MCF 10A (cell line): ENCODE data around the gene FAM13A. TPM values are rescaled to one million over a fixed set of nuclear protein-coding genes. Genes with fewer than 3 reads are reported as not detected.

Source experiments
- BruUV-seq: library from RNA; stranded (reverse); fragments of 400-500 nt; replicated peaks from 2 replicates; lab custom pipeline; 2021; lab: Mats Ljungman, UMichigan
- CTCF ChIA-PET: fragments of 300-600 bp; sonication (Branson Sonifier 250); formaldehyde crosslinking; extraction: SDS; loops from one replicate; lab custom pipeline; 2021; ENCODE audit warnings: antibody characterized with exemption, inconsistent platforms; lab: Yijun Ruan, JAX
- POLR2A ChIA-PET: fragments of 300-600, 350-650 bp; sonication (Branson Sonifier 250); formaldehyde crosslinking; extraction: SDS; loops from one replicate; lab custom pipeline; 2020; ENCODE audit warnings: antibody characterized with exemption, inconsistent platforms; lab: Yijun Ruan, JAX
- DNase-seq: peaks from one replicate; pipeline ENCODE4 v3.0.0-alpha.2; 2018; ENCODE audit not compliant: unreplicated experiment
- H3K27ac Mint-ChIP-seq: one replicate; pipeline ENCODE4 v1.8.0; 2022; ENCODE audit warnings: mild to moderate bottlenecking, low read depth, mixed read lengths; ENCODE audit not compliant: unreplicated experiment
- H3K27me3 Mint-ChIP-seq: one replicate; pipeline ENCODE4 v1.8.0; 2022; ENCODE audit warnings: mixed read lengths; ENCODE audit not compliant: insufficient read depth, unreplicated experiment
- H3K36me3 Mint-ChIP-seq: one replicate; pipeline ENCODE4 v1.8.0; 2022; ENCODE audit warnings: mild to moderate bottlenecking, moderate library complexity, mixed read lengths; ENCODE audit not compliant: insufficient read depth, unreplicated experiment
- H3K4me1 Mint-ChIP-seq: one replicate; pipeline ENCODE4 v1.8.0; 2022; ENCODE audit warnings: mixed read lengths; ENCODE audit not compliant: insufficient read depth, unreplicated experiment
- H3K4me3 Mint-ChIP-seq: one replicate; pipeline ENCODE4 v1.8.0; 2022; ENCODE audit warnings: mild to moderate bottlenecking, moderate library complexity, mixed read lengths; ENCODE audit not compliant: unreplicated experiment
- H3K9me3 Mint-ChIP-seq: one replicate; pipeline ENCODE4 v1.8.0; 2022; ENCODE audit warnings: mixed read lengths; ENCODE audit not compliant: unreplicated experiment
- intact Hi-C: fragments of 100-400 bp; cut with micrococcal nuclease; formaldehyde crosslinking; loops from 2 replicates; pipeline ENCODE4 v1.14.1; 2022
- total RNA-seq: library from RNA; stranded (reverse); gene quantifications from 2 replicates; pipeline ENCODE4 v1.2.3, GENCODE V29; 2022
- TF ChIP-seq, protein P1 (sequence below): fragments of 200-600 bp; IDR thresholded peaks from one replicate; pipeline ENCODE4 v1.8.0; 2022; ENCODE audit warnings: antibody characterized with exemption, mild to moderate bottlenecking; ENCODE audit not compliant: unreplicated experiment

FAM13A gene
- total RNA-seq, 1 experiment from 2014 or later = 11.1 TPM

- CTCF ChIA-PET = interaction anchor here (0.6 to 1.5 kb wide), 3 partner anchors 26 to 60 kb away, joined by 3 to 4 read pairs (median 4); no protein-coding TSS in a partner anchor
- H3K36me3 Mint-ChIP-seq = peaks cover 7% of the 10 kb centered on the region
- intact Hi-C loops = loop anchor here (1.0 kb wide), 1 partner anchor 141 kb away; no protein-coding TSS in a partner anchor
- TF ChIP-seq, protein P1, sequence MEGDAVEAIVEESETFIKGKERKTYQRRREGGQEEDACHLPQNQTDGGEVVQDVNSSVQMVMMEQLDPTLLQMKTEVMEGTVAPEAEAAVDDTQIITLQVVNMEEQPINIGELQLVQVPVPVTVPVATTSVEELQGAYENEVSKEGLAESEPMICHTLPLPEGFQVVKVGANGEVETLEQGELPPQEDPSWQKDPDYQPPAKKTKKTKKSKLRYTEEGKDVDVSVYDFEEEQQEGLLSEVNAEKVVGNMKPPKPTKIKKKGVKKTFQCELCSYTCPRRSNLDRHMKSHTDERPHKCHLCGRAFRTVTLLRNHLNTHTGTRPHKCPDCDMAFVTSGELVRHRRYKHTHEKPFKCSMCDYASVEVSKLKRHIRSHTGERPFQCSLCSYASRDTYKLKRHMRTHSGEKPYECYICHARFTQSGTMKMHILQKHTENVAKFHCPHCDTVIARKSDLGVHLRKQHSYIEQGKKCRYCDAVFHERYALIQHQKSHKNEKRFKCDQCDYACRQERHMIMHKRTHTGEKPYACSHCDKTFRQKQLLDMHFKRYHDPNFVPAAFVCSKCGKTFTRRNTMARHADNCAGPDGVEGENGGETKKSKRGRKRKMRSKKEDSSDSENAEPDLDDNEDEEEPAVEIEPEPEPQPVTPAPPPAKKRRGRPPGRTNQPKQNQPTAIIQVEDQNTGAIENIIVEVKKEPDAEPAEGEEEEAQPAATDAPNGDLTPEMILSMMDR = no peak
- peak overlapping the region; percentile 94 for H3K27ac Mint-ChIP-seq
- H3K9me3 Mint-ChIP-seq = no peaks in the 10 kb centered on the region
- peak; percentile 65 for DNase-seq
- no peaks in the 10 kb centered on the region for H3K27me3 Mint-ChIP-seq
- peak overlapping the region; percentile 18 for H3K4me3 Mint-ChIP-seq
- H3K4me1 Mint-ChIP-seq = peaks cover 29% of the 10 kb centered on the region
- no TSS peak for BruUV-seq
- POLR2A ChIA-PET = interaction anchor here (0.6 to 2.3 kb wide), 26 partner anchors 9 to 979 kb away, joined by 3 to 23 read pairs (median 4); partner anchors contain the start of genes FAM13A and PYURF
These were observed 92.5 kb downstream of the FAM13A start for GRCh38 chr4:88964450-88964849.

GRCh38 chr4:88963817-88964216 is 93.2 kb downstream of the FAM13A start:
- Mint-ChIP-seq H3K36me3 (peaks cover 7% of the 10 kb centered on the region), H3K4me3 (peak overlapping the region; percentile 18), H3K27ac (peak overlapping the region; percentile 94), H3K27me3 (no peaks in the 10 kb centered on the region), H3K4me1 (peaks cover 29% of the 10 kb centered on the region), H3K9me3 (no peaks in the 10 kb centered on the region)
- no TSS peak for BruUV-seq
- peak; percentile 75 for DNase-seq
- ChIA-PET POLR2A (interaction anchor here (0.6 to 2.3 kb wide), 26 partner anchors 11 to 978 kb away, joined by 3 to 23 read pairs (median 4); partner anchors contain the start of genes FAM13A and PYURF), CTCF (interaction anchor here (1.0 to 1.5 kb wide), 3 partner anchors 27 to 145 kb away, joined by 4 read pairs; no protein-coding TSS in a partner anchor)
- intact Hi-C loops = loop anchor here (1.0 kb wide), 1 partner anchor 141 kb away; no protein-coding TSS in a partner anchor
- TF ChIP-seq, protein P1 = no peak

- H3K27ac Mint-ChIP-seq = peak overlapping the region; percentile 24
- no TSS peak for BruUV-seq
- POLR2A ChIA-PET = interaction anchor here (2.1 kb wide), 1 partner anchor 23 kb away, joined by 23 read pairs; no protein-coding TSS in a partner anchor
- intact Hi-C loops = no loop called here
- TF ChIP-seq, protein P1 = no peak
- peaks cover 12% of the 10 kb centered on the region for H3K36me3 Mint-ChIP-seq
- peaks cover 23% of the 10 kb centered on the region for H3K4me1 Mint-ChIP-seq
- CTCF ChIA-PET = interaction anchor here (1.1 kb wide), 1 partner anchor 150 kb away, joined by 3 read pairs; no protein-coding TSS in a partner anchor
- no peaks in the 10 kb centered on the region for H3K9me3 Mint-ChIP-seq
- no peak overlapping the region for H3K4me3 Mint-ChIP-seq
- H3K27me3 Mint-ChIP-seq = no peaks in the 10 kb centered on the region
- peak; percentile 11 for DNase-seq
These were observed 94.6 kb downstream of the FAM13A start for GRCh38 chr4:88962396-88962795.

- ChIA-PET POLR2A (interaction anchor here (1.8 kb wide), 1 partner anchor 22 kb away, joined by 7 read pairs; no protein-coding TSS in a partner anchor), CTCF (no interaction called here)
- Mint-ChIP-seq H3K27ac (no peak overlapping the region), H3K36me3 (peaks cover 12% of the 10 kb centered on the region), H3K9me3 (no peaks in the 10 kb centered on the region), H3K27me3 (no peaks in the 10 kb centered on the region), H3K4me1 (peaks cover 23% of the 10 kb centered on the region), H3K4me3 (no peak overlapping the region)
- no peak for DNase-seq
- intact Hi-C loops = no loop called here
- TF ChIP-seq, protein P1 = no peak
- no TSS peak for BruUV-seq
These were observed 96.4 kb downstream of the FAM13A start for GRCh38 chr4:88960576-88960975.
